ENCODE data around the gene MSTN. TPM values are rescaled to one million over a fixed set of nuclear protein-coding genes. Genes with fewer than 3 reads are reported as not detected.
A peak's percentile ranks its signal among the peaks of the same experiment; 100 is the strongest.

MSTN gene
- total and polyA plus RNA-seq, 4 donors = 0.08 to 0.21 (median 0.09) TPM; not detected in 1

DNA sequence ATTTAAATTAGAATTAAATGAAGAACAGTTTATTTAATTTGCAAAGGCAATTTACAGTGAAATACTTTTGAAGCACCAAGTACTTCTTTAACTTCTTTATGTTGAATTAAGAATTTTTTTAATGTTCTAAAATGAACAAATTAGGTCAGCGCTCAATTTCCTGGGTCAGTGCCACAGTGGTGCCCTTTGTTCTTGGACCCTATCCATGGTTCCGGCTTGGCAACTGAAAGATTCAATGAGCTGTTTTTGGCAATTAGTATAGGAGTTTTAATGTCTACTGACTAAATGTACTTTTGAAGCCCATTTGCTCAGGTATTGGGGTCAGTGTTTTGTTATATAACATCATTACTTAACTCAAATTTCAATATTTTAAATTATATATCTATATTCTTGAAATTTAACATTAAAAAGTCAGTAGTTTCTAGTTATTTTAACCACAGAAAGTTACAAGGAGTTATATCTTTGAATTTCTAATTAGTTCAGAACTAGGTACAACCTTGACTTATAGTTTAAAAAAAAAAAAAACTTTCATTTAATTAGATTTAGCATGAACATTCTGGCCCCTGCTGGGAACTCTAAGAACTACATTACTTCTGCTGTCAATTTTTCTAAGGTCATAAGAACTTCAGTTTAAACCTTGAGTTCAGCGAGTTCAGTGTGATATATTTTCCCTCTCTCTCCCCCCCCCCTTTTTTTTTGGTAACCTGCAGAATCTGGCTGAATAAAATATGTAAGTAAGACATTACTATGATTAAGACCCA lies 7.6 kb upstream of the MSTN start:
- H3K27me3 ChIP-seq (ENCODE audit: control insufficient read depth in 4 of 4, insufficient read depth in 4 of 4, low read length in 3 of 4) = no peaks in the 10 kb centered on the region
- TF ChIP-seq, protein P1, sequence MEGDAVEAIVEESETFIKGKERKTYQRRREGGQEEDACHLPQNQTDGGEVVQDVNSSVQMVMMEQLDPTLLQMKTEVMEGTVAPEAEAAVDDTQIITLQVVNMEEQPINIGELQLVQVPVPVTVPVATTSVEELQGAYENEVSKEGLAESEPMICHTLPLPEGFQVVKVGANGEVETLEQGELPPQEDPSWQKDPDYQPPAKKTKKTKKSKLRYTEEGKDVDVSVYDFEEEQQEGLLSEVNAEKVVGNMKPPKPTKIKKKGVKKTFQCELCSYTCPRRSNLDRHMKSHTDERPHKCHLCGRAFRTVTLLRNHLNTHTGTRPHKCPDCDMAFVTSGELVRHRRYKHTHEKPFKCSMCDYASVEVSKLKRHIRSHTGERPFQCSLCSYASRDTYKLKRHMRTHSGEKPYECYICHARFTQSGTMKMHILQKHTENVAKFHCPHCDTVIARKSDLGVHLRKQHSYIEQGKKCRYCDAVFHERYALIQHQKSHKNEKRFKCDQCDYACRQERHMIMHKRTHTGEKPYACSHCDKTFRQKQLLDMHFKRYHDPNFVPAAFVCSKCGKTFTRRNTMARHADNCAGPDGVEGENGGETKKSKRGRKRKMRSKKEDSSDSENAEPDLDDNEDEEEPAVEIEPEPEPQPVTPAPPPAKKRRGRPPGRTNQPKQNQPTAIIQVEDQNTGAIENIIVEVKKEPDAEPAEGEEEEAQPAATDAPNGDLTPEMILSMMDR (IDR thresholded peaks at IDR 0.05; ENCODE audit: low read depth, low read length, missing input control) = peak; percentile 45
- no peak for TF ChIP-seq FOXA2 (IDR thresholded peaks at IDR 0.05)
- peak in 1 of 2 donors; percentile 29 for TF ChIP-seq JUND (IDR thresholded peaks at IDR 0.05)
- TF ChIP-seq, protein P2, sequence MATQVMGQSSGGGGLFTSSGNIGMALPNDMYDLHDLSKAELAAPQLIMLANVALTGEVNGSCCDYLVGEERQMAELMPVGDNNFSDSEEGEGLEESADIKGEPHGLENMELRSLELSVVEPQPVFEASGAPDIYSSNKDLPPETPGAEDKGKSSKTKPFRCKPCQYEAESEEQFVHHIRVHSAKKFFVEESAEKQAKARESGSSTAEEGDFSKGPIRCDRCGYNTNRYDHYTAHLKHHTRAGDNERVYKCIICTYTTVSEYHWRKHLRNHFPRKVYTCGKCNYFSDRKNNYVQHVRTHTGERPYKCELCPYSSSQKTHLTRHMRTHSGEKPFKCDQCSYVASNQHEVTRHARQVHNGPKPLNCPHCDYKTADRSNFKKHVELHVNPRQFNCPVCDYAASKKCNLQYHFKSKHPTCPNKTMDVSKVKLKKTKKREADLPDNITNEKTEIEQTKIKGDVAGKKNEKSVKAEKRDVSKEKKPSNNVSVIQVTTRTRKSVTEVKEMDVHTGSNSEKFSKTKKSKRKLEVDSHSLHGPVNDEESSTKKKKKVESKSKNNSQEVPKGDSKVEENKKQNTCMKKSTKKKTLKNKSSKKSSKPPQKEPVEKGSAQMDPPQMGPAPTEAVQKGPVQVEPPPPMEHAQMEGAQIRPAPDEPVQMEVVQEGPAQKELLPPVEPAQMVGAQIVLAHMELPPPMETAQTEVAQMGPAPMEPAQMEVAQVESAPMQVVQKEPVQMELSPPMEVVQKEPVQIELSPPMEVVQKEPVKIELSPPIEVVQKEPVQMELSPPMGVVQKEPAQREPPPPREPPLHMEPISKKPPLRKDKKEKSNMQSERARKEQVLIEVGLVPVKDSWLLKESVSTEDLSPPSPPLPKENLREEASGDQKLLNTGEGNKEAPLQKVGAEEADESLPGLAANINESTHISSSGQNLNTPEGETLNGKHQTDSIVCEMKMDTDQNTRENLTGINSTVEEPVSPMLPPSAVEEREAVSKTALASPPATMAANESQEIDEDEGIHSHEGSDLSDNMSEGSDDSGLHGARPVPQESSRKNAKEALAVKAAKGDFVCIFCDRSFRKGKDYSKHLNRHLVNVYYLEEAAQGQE (IDR thresholded peaks at IDR 0.05) = peak; percentile 89
- no peak for TF ChIP-seq SP1 (IDR thresholded peaks at IDR 0.05)
- TF ChIP-seq, protein P3, sequence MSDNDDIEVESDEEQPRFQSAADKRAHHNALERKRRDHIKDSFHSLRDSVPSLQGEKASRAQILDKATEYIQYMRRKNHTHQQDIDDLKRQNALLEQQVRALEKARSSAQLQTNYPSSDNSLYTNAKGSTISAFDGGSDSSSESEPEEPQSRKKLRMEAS (IDR thresholded peaks at IDR 0.05) = no peak
- TF ChIP-seq, protein P4, sequence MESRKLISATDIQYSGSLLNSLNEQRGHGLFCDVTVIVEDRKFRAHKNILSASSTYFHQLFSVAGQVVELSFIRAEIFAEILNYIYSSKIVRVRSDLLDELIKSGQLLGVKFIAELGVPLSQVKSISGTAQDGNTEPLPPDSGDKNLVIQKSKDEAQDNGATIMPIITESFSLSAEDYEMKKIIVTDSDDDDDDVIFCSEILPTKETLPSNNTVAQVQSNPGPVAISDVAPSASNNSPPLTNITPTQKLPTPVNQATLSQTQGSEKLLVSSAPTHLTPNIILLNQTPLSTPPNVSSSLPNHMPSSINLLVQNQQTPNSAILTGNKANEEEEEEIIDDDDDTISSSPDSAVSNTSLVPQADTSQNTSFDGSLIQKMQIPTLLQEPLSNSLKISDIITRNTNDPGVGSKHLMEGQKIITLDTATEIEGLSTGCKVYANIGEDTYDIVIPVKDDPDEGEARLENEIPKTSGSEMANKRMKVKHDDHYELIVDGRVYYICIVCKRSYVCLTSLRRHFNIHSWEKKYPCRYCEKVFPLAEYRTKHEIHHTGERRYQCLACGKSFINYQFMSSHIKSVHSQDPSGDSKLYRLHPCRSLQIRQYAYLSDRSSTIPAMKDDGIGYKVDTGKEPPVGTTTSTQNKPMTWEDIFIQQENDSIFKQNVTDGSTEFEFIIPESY (IDR thresholded peaks at IDR 0.05) = no peak
- TF ChIP-seq, protein P5, sequence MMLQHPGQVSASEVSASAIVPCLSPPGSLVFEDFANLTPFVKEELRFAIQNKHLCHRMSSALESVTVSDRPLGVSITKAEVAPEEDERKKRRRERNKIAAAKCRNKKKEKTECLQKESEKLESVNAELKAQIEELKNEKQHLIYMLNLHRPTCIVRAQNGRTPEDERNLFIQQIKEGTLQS (IDR thresholded peaks at IDR 0.05) = no peak
- TF ChIP-seq TAF1 (conservative IDR thresholded peaks at IDR 0.05) = no peak
- no peak for TF ChIP-seq FOXA1 (IDR thresholded peaks at IDR 0.05)
- TF ChIP-seq RAD21 (IDR thresholded peaks at IDR 0.05) = peak; percentile 62 to 63
- peak; percentile 59 to 60 for TF ChIP-seq HNF4A (conservative IDR thresholded peaks at IDR 0.05)
- TF ChIP-seq RXRA (IDR thresholded peaks at IDR 0.05) = no peak
- TF ChIP-seq GABPA (IDR thresholded peaks at IDR 0.05 in 1 of 2, conservative IDR thresholded peaks at IDR 0.05 in 1 of 2) = no peak
- TF ChIP-seq HNF4G (IDR thresholded peaks at IDR 0.05) = no peak
- TF ChIP-seq EGR1 (IDR thresholded peaks at IDR 0.05; ENCODE audit: low read depth in 2 of 2) = no peak
- TF ChIP-seq NR2F2 (IDR thresholded peaks at IDR 0.05) = no peak
- no peak for TF ChIP-seq YY1 (IDR thresholded peaks at IDR 0.05)
- H3K4me1 ChIP-seq (ENCODE audit: control insufficient read depth in 4 of 4, insufficient read depth in 4 of 4, low read length in 3 of 4) = peaks cover 0 to 7% (median 1%) of the 10 kb centered on the region in 4 donors
- H3K36me3 ChIP-seq (ENCODE audit: control insufficient read depth in 4 of 4, insufficient read depth in 3 of 4, low read depth in 1 of 4, low read length in 3 of 4) = no peaks in the 10 kb centered on the region
- H3K9ac ChIP-seq (ENCODE audit: low read depth in 1 of 2, low read length in 2 of 2) = no peak overlapping the region
- H3K4me3 ChIP-seq (ENCODE audit: low read depth in 1 of 3, low read length in 3 of 3) = no peak overlapping the region
- DNase-seq (ENCODE audit: low spot score) = no peak
- 31% methylated on average over 3 of the region's 3 CpGs for WGBS
- no peak overlapping the region for H3K27ac ChIP-seq (ENCODE audit: low read depth in 1 of 2, low read length in 2 of 2)
- H3K9me3 ChIP-seq (ENCODE audit: control insufficient read depth in 4 of 4, low read length in 3 of 4) = no peaks in the 10 kb centered on the region

All from liver (tissue), 9 donors.